Muscle layer of duodenum (tissue), 2 donors: ENCODE results near the gene SNX25.
"Not testable (repeated sequence)": the region's sequence is repeated elsewhere in the genome, so short reads cannot be mapped to it uniquely, and the experiment has no call there.

ENCODE experiments used
- H3K27ac ChIP-seq: one replicate; pipeline ENCODE4 v1.7.0; 2013; ENCODE audit warnings: mild to moderate bottlenecking, low read length
- H3K27me3 ChIP-seq: one replicate; pipeline ENCODE4 v1.7.0; 2013; ENCODE audit warnings: low read depth, mild to moderate bottlenecking, control low read depth, low read length
- H3K36me3 ChIP-seq, 2 donors: one replicate each; pipeline ENCODE4 v1.7.0; 2013; ENCODE audit warnings: low read length in 2 of 2, control low read depth in 1 of 2, mild to moderate bottlenecking in 1 of 2; ENCODE audit not compliant: insufficient read depth in 2 of 2, control insufficient read depth in 1 of 2
- H3K4me1 ChIP-seq, 2 donors: one replicate each; pipeline ENCODE4 v1.7.0; 2013; ENCODE audit warnings: low read length in 2 of 2, mild to moderate bottlenecking in 2 of 2, control low read depth in 1 of 2, moderate library complexity in 1 of 2; ENCODE audit not compliant: insufficient read depth in 2 of 2, control insufficient read depth in 1 of 2
- H3K4me3 ChIP-seq, 2 donors: one replicate each; pipeline ENCODE4 v1.7.0; 2013; ENCODE audit warnings: low read length in 2 of 2, low read depth in 1 of 2, mild to moderate bottlenecking in 1 of 2
- H3K9me3 ChIP-seq, 2 donors: one replicate each; pipeline ENCODE4 v1.7.0; 2013; ENCODE audit warnings: low read length in 2 of 2, control low read depth in 1 of 2, mild to moderate bottlenecking in 1 of 2; ENCODE audit not compliant: control insufficient read depth in 1 of 2
- donor health status: healthy.

SNX25 gene

GRCh38 chr4:185249105-185249504, 39.7 kb downstream of the SNX25 start:
- Histone ChIP-seq H3K4me3 (no peak overlapping the region), H3K4me1 (peaks cover 0 to 13% of the 10 kb centered on the region in 2 donors), H3K27me3 (no peaks in the 10 kb centered on the region), H3K27ac (no peak overlapping the region), H3K36me3 (no peaks in the 10 kb centered on the region), H3K9me3 (no peaks in the 10 kb centered on the region)

DNA sequence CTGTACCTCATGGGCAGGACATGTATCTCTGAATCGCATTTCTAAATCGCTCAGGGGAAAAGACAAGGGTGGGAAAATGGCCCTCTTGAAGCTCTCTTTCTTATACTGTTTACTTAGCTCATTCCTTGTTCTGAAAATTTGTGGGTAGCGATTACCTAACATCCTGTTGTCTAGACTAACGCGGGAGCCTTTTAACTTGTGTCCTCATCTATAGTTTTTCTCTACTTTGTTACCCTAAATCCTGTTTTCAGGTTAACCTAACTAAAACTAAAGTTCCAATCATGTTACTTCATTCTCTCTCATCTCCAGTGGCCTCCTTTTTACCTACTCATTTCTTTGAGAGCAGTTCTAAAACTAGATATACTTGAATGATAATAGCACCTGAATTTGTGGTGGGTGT, 45.0 kb downstream of the SNX25 start:
- H3K4me1 ChIP-seq = peaks cover 0 to 16% of the 10 kb centered on the region in 2 donors
- no peaks in the 10 kb centered on the region for H3K36me3 ChIP-seq
- H3K27ac ChIP-seq = no peak overlapping the region
- H3K27me3 ChIP-seq = no peaks in the 10 kb centered on the region
- no peaks in the 10 kb centered on the region for H3K9me3 ChIP-seq
- no peak overlapping the region for H3K4me3 ChIP-seq

DNA sequence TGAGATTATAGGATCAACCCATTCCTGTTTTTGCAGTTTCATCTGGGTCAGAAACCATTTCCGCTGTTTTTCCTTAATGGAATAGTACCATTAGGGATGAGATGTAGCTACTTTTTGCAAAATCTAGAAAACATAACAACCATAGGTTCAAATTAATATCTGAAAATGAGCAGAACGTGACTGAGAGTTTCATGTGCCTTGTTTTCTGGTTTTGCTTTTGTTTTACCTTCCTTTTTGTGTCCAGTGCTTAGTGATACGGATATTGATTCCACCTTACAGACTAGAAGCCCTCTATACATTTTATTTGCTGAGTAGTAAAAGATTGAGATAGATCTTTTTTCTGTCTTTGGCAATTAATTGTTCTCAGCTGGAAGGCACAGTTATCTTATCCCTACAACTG, 46.5 kb downstream of the SNX25 start:
- Histone ChIP-seq H3K9me3 (no peaks in the 10 kb centered on the region), H3K27ac (no peak overlapping the region), H3K27me3 (no peaks in the 10 kb centered on the region), H3K36me3 (no peaks in the 10 kb centered on the region), H3K4me3 (no peak overlapping the region), H3K4me1 (peaks cover 0 to 16% of the 10 kb centered on the region in 2 donors)

DNA sequence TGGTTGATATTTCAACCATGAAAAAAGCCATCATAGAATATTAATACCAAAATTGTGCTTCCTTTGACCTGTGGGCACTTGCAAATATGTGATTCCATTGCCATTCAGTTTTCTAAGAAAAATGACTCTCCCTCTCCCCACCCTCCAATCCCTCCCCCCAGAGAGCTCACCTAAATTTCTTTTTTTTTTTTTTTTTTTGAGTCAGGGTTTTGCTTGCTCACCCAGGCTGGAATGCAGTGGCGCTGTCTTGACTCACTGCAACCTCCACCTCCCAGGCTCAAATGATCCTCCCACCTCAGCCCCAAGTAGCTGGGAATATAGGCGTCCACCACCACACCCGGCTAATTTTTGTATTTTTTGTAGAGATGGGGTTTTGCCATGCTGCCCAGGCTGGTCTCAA, 47.0 kb downstream of the SNX25 start:
- Histone ChIP-seq H3K27me3 (no peaks in the 10 kb centered on the region), H3K4me1 (peaks cover 0 to 14% of the 10 kb centered on the region in 2 donors), H3K36me3 (no peaks in the 10 kb centered on the region), H3K4me3 (no peak overlapping the region), H3K9me3 (no peaks in the 10 kb centered on the region), H3K27ac (no peak overlapping the region)

DNA sequence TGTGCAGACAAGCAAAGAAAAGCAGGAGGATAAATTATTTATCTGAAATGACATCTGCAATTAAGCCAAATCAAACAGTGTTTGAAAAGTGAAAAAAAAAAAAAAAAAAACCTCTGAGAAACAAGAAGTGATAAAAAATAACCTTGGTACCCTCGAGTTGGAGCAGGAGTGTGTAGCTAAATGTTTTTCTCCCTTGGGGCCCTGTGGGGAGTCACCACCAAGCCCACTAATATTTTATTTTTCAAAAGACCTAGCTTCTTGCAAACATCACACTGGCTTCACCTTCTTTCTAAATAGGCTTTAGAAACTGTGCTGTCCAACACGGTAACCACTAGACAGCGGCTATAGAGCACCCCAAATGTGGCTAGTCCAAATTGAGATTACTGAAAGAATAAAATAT, 47.7 kb downstream of the SNX25 start:
- Histone ChIP-seq H3K27ac (no peak overlapping the region), H3K4me1 (peaks cover 0 to 8% of the 10 kb centered on the region in 2 donors), H3K36me3 (no peaks in the 10 kb centered on the region), H3K4me3 (no peak overlapping the region), H3K9me3 (no peaks in the 10 kb centered on the region), H3K27me3 (no peaks in the 10 kb centered on the region)

DNA sequence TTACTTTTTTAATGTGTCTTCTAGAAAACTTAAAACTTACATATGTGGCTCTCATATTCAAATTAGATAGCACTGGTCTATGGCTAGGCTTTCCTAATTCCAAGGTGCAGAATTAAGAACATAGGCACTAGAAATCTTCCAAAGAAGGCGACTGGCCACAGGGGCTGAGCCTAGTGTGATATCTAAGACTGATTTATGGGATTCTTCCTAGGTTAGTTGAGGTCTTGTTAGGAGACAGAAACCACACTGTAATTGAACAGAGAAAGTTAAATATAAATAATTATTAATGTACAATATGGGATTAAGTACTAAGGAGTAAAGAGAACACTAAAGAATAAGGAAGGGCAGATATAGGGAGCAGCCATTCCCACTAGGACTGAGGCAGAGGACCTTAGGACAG, 48.3 kb downstream of the SNX25 start:
- Histone ChIP-seq H3K4me3 (no peak overlapping the region), H3K36me3 (no peaks in the 10 kb centered on the region), H3K27ac (no peak overlapping the region), H3K9me3 (no peaks in the 10 kb centered on the region), H3K4me1 (peaks cover 0 to 7% of the 10 kb centered on the region in 2 donors), H3K27me3 (no peaks in the 10 kb centered on the region)

DNA sequence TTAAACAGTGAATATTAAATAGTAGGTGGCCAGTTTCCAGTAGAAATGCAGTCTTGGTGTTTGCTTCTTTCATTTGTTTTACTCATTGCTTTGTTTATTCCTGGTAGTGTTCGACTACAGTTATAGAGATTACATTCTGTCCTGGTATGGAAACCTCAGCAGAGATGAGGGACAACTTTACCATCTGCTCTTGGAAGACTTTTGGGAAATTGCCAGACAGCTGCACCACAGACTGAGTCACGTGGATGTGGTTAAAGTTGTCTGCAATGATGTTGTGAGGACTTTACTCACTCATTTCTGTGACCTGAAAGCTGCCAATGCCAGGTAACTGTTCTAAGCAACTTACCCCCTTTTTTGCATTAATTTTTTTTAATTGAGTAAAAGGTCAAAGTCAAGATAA, 49.3 kb downstream of the SNX25 start:
- not testable (repeated sequence) for H3K4me3 ChIP-seq, H3K4me1 ChIP-seq
- peak overlapping the region; percentile 4 for H3K27ac ChIP-seq

GRCh38 chr4:185259719-185260118, 50.3 kb downstream of the SNX25 start:
- Histone ChIP-seq H3K36me3 (no peaks in the 10 kb centered on the region), H3K27ac (no peak overlapping the region), H3K4me3 (no peak overlapping the region), H3K4me1 (peaks cover 0 to 7% of the 10 kb centered on the region in 2 donors), H3K9me3 (no peaks in the 10 kb centered on the region), H3K27me3 (no peaks in the 10 kb centered on the region)

More for the DNA sequence above, 49.3 kb downstream of the SNX25 start:
- H3K27me3 ChIP-seq, H3K9me3 ChIP-seq, H3K36me3 ChIP-seq: not testable (repeated sequence)

DNA sequence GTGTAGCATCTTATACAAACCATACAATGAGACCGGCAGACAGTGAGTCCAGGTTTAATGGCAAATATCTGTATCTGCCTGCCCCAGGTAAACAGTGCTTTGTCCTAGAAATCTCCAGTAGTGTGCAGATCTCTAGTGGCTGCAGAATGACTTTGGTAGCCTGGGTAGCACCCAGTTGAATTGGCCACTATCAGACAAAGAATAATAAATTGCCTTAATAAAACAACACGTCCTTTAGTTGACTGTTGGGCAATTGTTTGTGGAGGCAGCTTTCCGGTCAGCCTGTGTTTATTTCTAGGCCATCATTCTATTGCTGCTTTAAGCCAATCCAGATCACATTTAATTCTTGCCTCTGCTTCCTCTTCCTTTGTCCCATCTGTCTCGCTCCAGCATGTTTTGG, 52.5 kb downstream of the SNX25 start:
- Histone ChIP-seq H3K4me3 (no peak overlapping the region), H3K27ac (no peak overlapping the region), H3K9me3 (no peaks in the 10 kb centered on the region)

GRCh38 chr4:185263419-185263818, 54.0 kb downstream of the SNX25 start:
- H3K4me3 ChIP-seq = no peak overlapping the region
- no peaks in the 10 kb centered on the region for H3K27me3 ChIP-seq
- H3K27ac ChIP-seq = no peak overlapping the region
- peaks cover 0 to 5% of the 10 kb centered on the region in 2 donors for H3K4me1 ChIP-seq
- peaks cover 0 to 7% of the 10 kb centered on the region in 2 donors for H3K36me3 ChIP-seq
- H3K9me3 ChIP-seq = no peaks in the 10 kb centered on the region

More for the DNA sequence above, 52.5 kb downstream of the SNX25 start:
- Histone ChIP-seq H3K36me3 (peaks cover 0 to 3% of the 10 kb centered on the region in 2 donors), H3K27me3 (no peaks in the 10 kb centered on the region), H3K4me1 (peaks cover 0 to 7% of the 10 kb centered on the region in 2 donors)

GRCh38 chr4:185265942-185266341, 56.5 kb downstream of the SNX25 start:
- Histone ChIP-seq H3K4me3 (no peak overlapping the region), H3K9me3 (no peaks in the 10 kb centered on the region), H3K27ac (no peak overlapping the region), H3K4me1 (no peaks in the 10 kb centered on the region), H3K27me3 (no peaks in the 10 kb centered on the region), H3K36me3 (peaks cover 0 to 7% of the 10 kb centered on the region in 2 donors)

GRCh38 chr4:185269286-185269685, 59.9 kb downstream of the SNX25 start:
- H3K36me3 ChIP-seq = peaks cover 0 to 7% of the 10 kb centered on the region in 2 donors
- H3K4me3 ChIP-seq = no peak overlapping the region
- H3K27ac ChIP-seq = no peak overlapping the region
- H3K9me3 ChIP-seq = no peaks in the 10 kb centered on the region
- no peaks in the 10 kb centered on the region for H3K4me1 ChIP-seq
- no peaks in the 10 kb centered on the region for H3K27me3 ChIP-seq
